PC-3 (cell line): ENCODE results near the gene WFDC5. TPM values are rescaled to one million over a fixed set of nuclear protein-coding genes. Genes with fewer than 3 reads are reported as not detected.

Experiments
- ATAC-seq: fragments of 200-7000 bp; cut with Tn5 transposase; 2 replicates; pipeline ENCODE4 v1.9.1; 2020; ENCODE audit warnings: mild to moderate bottlenecking, moderate library complexity
- BruUV-seq: library from RNA; stranded (reverse); fragments of 400-500 nt; replicated peaks from 2 replicates; lab custom pipeline; 2021; lab: Mats Ljungman, UMichigan
- CTCF ChIA-PET: fragments of 300-600 bp; sonication (Branson Sonifier 250); formaldehyde crosslinking; loops from one replicate; lab custom pipeline; 2022; ENCODE audit warnings: antibody characterized with exemption; lab: Charles Lee
- POLR2A ChIA-PET: fragments of 300-600 bp; sonication (Branson Sonifier 250); formaldehyde crosslinking; loops from one replicate; lab custom pipeline; 2022; ENCODE audit warnings: antibody characterized with exemption; ENCODE audit not compliant: unreplicated experiment; lab: Charles Lee
- DNase-seq: peaks from one replicate; pipeline ENCODE4 v3.0.0-alpha.2; 2015
- H2AFZ ChIP-seq: fragments of 300-600 bp; sonication (generic); 2 replicates; pipeline ENCODE4 v1.6.0; 2016; ENCODE audit warnings: antibody characterized with exemption, low read length
- H3F3A ChIP-seq: fragments of 300-600 bp; sonication (generic); one replicate; pipeline ENCODE4 v1.6.0; 2017; ENCODE audit warnings: antibody characterized with exemption, low read length, control low read depth, mild to moderate bottlenecking; ENCODE audit not compliant: unreplicated experiment
- H3K27ac ChIP-seq: fragments of 300-600 bp; sonication (generic); 2 replicates; pipeline ENCODE4 v1.5.1; 2016; ENCODE audit warnings: mild to moderate bottlenecking, low read length
- H3K27me3 ChIP-seq: fragments of 300-600 bp; sonication (generic); 2 replicates; pipeline ENCODE4 v1.6.1; 2016; ENCODE audit warnings: low read length, mixed read lengths
- H3K36me3 ChIP-seq: fragments of 300-600 bp; sonication (generic); 2 replicates; pipeline ENCODE4 v1.6.1; 2016; ENCODE audit warnings: low read depth, mixed run types, low read length, mixed read lengths
- H3K4me1 ChIP-seq: fragments of 300-600 bp; sonication (generic); 2 replicates; pipeline ENCODE4 v1.5.1; 2016; ENCODE audit warnings: low read length; ENCODE audit not compliant: insufficient read depth
- H3K4me2 ChIP-seq: fragments of 300-600 bp; sonication (generic); 2 replicates; pipeline ENCODE4 v1.6.0; 2016; ENCODE audit warnings: low read length
- H3K4me3 ChIP-seq: fragments of 300-600 bp; sonication (generic); 2 replicates; pipeline ENCODE4 v1.5.1; 2016; ENCODE audit warnings: mild to moderate bottlenecking, low read length, mixed read lengths
- H3K79me2 ChIP-seq: fragments of 300-600 bp; sonication (generic); 2 replicates; pipeline ENCODE4 v1.6.1; 2017; ENCODE audit warnings: low read length, mixed read lengths
- H3K9ac ChIP-seq: fragments of 300-600 bp; sonication (generic); 2 replicates; pipeline ENCODE4 v1.6.0; 2016; ENCODE audit warnings: mild to moderate bottlenecking, low read length
- H3K9me2 ChIP-seq: fragments of 300-600 bp; sonication (generic); replicated peaks from 2 replicates; pipeline ENCODE4 v1.6.1; 2016; ENCODE audit warnings: mixed run types, low read length, mixed read lengths
- H3K9me3 ChIP-seq: fragments of 300-600 bp; sonication (generic); 2 replicates; pipeline ENCODE4 v1.6.1; 2016; ENCODE audit warnings: low read length, mixed read lengths
- H4K20me1 ChIP-seq: fragments of 300-600 bp; sonication (generic); 2 replicates; pipeline ENCODE4 v1.6.1; 2016; ENCODE audit warnings: low read length, mixed read lengths
- EZH2 ChIP-seq: fragments of 300-600 bp; sonication (generic); IDR thresholded peaks from one replicate; pipeline ENCODE4 v1.6.1; 2017; ENCODE audit warnings: antibody characterized with exemption, mild to moderate bottlenecking, low read length; ENCODE audit not compliant: unreplicated experiment
- EZH2phosphoT487 ChIP-seq: fragments of 300-600 bp; sonication (generic); IDR thresholded peaks from 2 replicates; pipeline ENCODE4 v1.6.1; 2018; ENCODE audit warnings: mild to moderate bottlenecking, antibody characterized with exemption, low read length, borderline replicate concordance
- intact Hi-C: fragments of 100-400 bp; cut with micrococcal nuclease; formaldehyde crosslinking; loops from 2 replicates; pipeline ENCODE4 v1.9.0; 2023
- total RNA-seq: library from RNA; depleted of rRNA; stranded (reverse); fragments of >200 nt; gene quantifications from 2 replicates; pipeline ENCODE4 v1.2.3, GENCODE V29; 2014
- TF ChIP-seq, protein P1 (sequence below): fragments of 300-600 bp; sonication (generic); conservative IDR thresholded peaks from 2 replicates; pipeline ENCODE4 v1.5.1; 2017; ENCODE audit warnings: antibody characterized with exemption, low read depth, mild to moderate bottlenecking, low read length

Gene WFDC5
- total RNA-seq, 1 experiment from 2014 or later, result not detected

DNA sequence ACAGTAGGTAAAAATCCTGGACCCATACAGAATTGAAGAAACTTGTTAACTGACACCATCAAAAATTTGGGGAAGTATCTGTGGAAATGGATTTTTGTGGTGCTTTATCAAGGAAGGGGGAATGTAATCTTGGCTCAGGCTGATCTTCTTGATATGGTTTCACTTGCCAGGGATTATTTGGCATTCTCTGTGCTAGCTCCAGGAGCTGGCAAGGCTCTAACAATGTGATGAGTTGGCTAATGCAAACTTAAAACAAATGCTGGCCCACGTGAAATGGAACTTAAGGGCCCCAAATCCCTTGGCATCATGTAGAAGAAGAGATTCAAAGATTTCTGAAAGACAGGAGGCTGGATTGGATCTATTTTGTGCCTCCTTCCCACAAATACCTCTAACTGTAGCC lies 27.2 kb downstream of the WFDC5 start:
- Histone ChIP-seq H3K79me2 (no peaks in the 10 kb centered on the region), H3K4me1 (peaks cover 28% of the 10 kb centered on the region), H3F3A (peaks cover 9% of the 10 kb centered on the region), H2AFZ (peak overlapping the region; percentile 20; the same call in 1 of the 2 replicates), H3K27me3 (no peaks in the 10 kb centered on the region), H3K9ac (peak overlapping the region; percentile 30), H3K4me2 (peak overlapping the region; percentile 68), H3K4me3 (peak overlapping the region; percentile 14; the same call in 1 of the 2 replicates), H3K36me3 (0 out of 2 replicates have a peak, but pooled peaks cover under 1% of the 10 kb centered on the region), H3K9me3 (no peaks in the 10 kb centered on the region), H3K9me2 (no peaks in the 10 kb centered on the region), H4K20me1 (no peaks in the 10 kb centered on the region), H3K27ac (peak overlapping the region; percentile 88)
- CTCF ChIA-PET, result no interaction called here
- intact Hi-C loops, result loop anchor here (1.0 kb wide), 1 partner anchor 27 kb away; no protein-coding TSS in a partner anchor
- TF ChIP-seq EZH2phosphoT487 (no peak), EZH2 (no peak)
- TF ChIP-seq, protein P1, sequence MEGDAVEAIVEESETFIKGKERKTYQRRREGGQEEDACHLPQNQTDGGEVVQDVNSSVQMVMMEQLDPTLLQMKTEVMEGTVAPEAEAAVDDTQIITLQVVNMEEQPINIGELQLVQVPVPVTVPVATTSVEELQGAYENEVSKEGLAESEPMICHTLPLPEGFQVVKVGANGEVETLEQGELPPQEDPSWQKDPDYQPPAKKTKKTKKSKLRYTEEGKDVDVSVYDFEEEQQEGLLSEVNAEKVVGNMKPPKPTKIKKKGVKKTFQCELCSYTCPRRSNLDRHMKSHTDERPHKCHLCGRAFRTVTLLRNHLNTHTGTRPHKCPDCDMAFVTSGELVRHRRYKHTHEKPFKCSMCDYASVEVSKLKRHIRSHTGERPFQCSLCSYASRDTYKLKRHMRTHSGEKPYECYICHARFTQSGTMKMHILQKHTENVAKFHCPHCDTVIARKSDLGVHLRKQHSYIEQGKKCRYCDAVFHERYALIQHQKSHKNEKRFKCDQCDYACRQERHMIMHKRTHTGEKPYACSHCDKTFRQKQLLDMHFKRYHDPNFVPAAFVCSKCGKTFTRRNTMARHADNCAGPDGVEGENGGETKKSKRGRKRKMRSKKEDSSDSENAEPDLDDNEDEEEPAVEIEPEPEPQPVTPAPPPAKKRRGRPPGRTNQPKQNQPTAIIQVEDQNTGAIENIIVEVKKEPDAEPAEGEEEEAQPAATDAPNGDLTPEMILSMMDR, result no peak
- POLR2A ChIA-PET, result no interaction called here
- DNase-seq (peak; percentile 70), ATAC-seq (peak; percentile 43)
- BruUV-seq, result TSS peak; percentile 99

GRCh38 chr20:45087097-45087790 lies 27.7 kb downstream of the WFDC5 start:
- Histone ChIP-seq H3K4me3 (no peak overlapping the region), H4K20me1 (no peaks in the 10 kb centered on the region), H3K9me3 (no peaks in the 10 kb centered on the region), H3K9ac (no peak overlapping the region), H3F3A (peaks cover 9% of the 10 kb centered on the region), H3K79me2 (no peaks in the 10 kb centered on the region), H2AFZ (no peak overlapping the region), H3K4me1 (peaks cover 28% of the 10 kb centered on the region), H3K27ac (peak overlapping the region; percentile 88), H3K9me2 (no peaks in the 10 kb centered on the region), H3K4me2 (peak overlapping the region; percentile 68), H3K27me3 (no peaks in the 10 kb centered on the region), H3K36me3 (0 out of 2 replicates have a peak, but pooled peaks cover 7% of the 10 kb centered on the region)
- POLR2A ChIA-PET, result no interaction called here
- no peak for TF ChIP-seq EZH2
- TF ChIP-seq, protein P1, result no peak
- TF ChIP-seq EZH2phosphoT487, result no peak
- peak; percentile 36 for DNase-seq
- BruUV-seq, result no TSS peak
- intact Hi-C loops, result no loop called here
- ATAC-seq, result no peak; the same call in 1 of the 2 replicates
- CTCF ChIA-PET, result no interaction called here

DNA sequence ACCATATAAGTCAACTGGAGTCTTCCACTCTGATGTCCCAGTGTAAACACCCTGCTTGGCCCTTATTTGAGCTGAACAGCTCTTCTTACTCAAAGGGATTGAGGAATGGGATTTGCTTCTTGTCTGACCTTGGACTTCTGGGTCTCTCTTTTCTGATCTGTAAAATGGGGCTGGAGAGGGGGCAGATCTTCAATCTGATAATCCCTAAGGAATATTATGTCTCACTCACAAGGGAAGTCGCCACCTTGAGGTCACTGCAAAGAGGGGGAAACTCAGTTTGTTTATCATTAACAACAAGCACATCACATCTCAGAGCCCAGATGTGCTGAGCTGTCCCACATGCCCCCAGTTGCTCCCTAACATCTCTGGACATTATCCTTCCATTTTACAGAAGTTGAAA lies 29.1 kb downstream of the WFDC5 start:
- Histone ChIP-seq H3K36me3 (0 out of 2 replicates have a peak, but pooled peaks cover 8% of the 10 kb centered on the region), H2AFZ (no peak overlapping the region), H3F3A (peaks cover 9% of the 10 kb centered on the region), H3K9me3 (no peaks in the 10 kb centered on the region), H3K4me1 (peaks cover 28% of the 10 kb centered on the region), H3K79me2 (no peaks in the 10 kb centered on the region), H3K4me2 (no peak overlapping the region), H3K9me2 (no peaks in the 10 kb centered on the region), H3K9ac (no peak overlapping the region), H4K20me1 (no peaks in the 10 kb centered on the region), H3K27ac (no peak overlapping the region), H3K27me3 (no peaks in the 10 kb centered on the region), H3K4me3 (no peak overlapping the region)
- intact Hi-C loops, result no loop called here
- POLR2A ChIA-PET, result no interaction called here
- ATAC-seq (no peak), DNase-seq (no peak)
- CTCF ChIA-PET, result no interaction called here
- BruUV-seq, result no TSS peak
- TF ChIP-seq EZH2 (no peak), EZH2phosphoT487 (no peak)
- TF ChIP-seq, protein P1, result no peak
